HS-27A (cell line): ENCODE measurements around the gene MRPS9.

Source experiments
- DNase-seq: peaks from one replicate; pipeline ENCODE4 v3.0.0-alpha.2; 2012; ENCODE audit warnings: low read depth, missing footprints

MRPS9 gene

DNA sequence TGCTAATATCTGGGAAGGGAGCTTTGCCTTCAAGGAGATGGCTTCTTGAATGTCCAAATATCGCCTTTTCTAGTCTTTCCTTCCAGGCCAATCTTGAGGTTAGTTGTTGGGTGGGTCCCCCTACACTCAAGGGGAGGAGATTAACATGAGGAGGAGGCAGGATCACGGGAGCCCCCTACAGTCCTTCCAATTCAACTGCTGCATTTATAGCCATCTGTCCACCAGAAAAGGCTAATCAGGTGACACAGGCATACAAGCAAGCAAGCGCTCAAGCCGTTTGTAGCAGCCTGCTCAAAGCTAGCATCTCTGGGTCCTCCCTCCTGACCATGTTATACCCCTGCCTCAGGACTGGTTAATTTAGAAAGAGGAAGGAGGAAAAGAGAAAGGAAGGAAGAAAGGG lies 87.6 kb downstream of the MRPS9 start:
- DNase-seq, result no peak

- DNase-seq, result no peak
These were observed 88.1 kb downstream of the MRPS9 start for GRCh38 chr2:105125920-105126319.

DNA sequence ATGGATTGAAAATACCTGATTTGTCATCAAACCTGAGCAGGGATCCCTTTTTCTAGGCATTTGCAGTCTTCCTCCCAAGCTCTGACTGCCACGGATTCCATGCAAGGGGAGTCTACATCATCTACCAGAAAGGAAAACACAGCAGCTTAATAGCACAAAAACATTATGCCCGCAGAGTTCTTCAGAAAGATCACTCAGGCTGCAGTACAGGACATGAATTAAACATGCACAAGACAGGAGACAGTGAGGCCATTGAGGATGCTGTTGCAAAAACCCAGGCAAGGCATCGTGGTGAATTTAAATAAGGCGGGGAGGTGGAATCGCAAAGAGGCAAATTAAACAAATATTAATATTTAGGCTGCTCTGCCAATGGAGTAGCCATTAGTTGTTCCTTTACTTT lies 88.5 kb downstream of the MRPS9 start:
- DNase-seq, result no peak

- DNase-seq, result no peak
These were observed 89.5 kb downstream of the MRPS9 start for GRCh38 chr2:105127289-105127915.

DNA sequence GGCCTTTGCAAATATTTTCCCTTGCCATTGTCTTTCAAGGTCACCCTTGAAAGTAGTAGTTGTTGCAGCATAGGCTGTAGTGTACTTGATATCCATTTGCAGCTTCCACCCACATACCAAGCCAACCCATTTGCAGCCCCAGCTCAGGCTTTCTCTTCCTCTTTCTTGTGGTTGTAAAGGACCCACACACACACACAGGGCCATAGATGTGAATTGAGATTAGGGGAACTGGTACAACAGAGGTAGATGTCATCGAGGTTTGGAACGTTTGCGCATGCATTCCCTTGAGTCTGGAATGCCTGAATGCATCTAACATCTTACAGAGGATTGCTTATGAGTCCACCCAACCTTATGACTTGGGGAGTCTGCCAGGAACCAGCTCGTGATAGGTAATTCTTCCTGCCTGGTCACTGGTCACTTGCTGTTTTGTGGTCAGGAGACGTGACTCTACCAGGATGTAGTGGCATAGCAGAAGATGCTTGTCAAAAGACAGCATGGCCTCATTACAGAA lies 91.9 kb downstream of the MRPS9 start:
- DNase-seq, result no peak

GRCh38 chr2:105130546-105130945 lies 92.7 kb downstream of the MRPS9 start:
- no peak for DNase-seq

DNA sequence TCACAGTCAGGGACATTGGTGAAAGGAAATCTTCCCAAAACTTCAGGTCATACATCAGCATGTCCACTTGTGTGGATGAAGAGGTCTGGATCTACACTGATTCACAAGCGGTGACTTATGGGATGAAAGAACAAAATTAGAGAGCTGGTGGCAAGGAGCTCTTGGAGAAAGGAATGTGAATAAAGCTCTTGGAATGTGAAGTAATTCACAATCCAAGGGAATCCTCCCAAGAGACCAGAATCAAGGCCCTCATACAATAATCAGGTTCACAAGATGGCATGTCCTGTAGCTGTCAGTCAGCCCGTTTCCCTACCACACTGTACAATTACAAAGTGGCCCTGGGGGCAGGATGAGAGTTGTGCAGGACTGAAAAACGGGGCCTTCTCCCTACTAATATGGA lies 96.2 kb downstream of the MRPS9 start:
- DNase-seq, result no peak

DNA sequence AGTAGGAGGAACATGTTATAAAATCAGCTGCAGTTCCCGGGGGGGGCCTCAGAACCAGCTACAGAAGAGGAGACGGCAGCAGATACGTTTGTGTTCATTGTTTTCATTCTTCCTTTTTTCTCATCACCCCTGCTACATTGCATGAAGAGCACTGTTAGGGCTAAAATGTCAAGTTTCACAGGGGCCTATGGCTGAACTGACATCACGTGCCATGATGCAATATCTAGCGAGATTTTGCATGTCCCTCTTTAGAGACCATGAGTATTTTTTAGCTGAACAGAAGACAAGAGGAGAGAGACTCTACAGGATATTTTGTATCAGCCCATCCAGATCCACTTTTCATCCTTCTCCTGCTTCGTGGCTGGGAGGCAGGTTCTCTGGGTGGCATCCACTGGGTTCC lies 97.6 kb downstream of the MRPS9 start:
- no peak for DNase-seq

- DNase-seq, result no peak
These were observed 98.5 kb downstream of the MRPS9 start for GRCh38 chr2:105136394-105136793.

GRCh38 chr2:105138643-105139042 lies 100.8 kb downstream of the MRPS9 start:
- no peak for DNase-seq

GRCh38 chr2:105139556-105140239 lies 101.8 kb downstream of the MRPS9 start:
- no peak for DNase-seq

- DNase-seq, result no peak
These were observed 102.3 kb downstream of the MRPS9 start for GRCh38 chr2:105140240-105140568.

DNA sequence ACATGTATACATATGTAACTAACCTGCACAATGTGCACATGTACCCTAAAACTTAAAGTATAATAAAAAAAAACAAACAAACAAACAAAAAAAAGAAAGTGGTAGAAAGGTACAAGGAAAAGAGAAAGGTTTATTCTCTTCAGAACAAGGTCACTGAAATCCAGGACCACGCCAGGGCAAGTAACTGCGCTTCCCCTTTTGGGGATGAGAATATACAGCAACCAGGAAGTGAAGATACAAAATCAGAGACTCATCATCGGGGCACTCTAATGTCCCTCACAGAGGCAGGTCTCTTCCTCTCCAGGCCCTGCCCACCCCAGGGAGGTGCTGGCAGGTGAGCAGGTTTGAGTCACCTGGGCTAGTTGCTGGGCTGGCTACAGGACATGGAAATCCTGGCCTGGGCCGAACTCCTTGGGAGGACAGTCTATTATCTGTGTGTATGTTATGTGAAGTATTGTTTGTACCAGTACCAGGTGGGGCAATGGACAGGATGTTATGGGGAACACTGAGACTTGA lies 103.3 kb downstream of the MRPS9 start:
- no peak for DNase-seq

- DNase-seq, result no peak
These were observed 104.4 kb downstream of the MRPS9 start for GRCh38 chr2:105142239-105142638.

DNA sequence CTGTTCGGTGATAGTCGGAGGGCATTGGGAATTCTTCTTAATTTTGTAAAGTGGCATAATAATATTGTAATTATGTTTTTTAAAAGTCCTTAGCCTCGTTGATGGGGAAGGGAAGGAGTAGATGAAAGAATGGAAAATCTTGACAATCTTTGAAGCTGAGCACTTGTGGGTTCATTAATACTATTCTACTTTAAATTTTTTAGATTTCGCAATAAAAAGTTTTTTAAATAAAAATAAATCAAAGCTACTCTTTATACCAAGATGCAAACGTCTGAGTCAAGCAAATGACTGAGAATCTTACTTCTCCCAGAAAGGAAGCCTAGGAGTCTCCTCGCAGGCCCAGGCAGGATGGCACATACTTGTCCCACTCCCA lies 105.2 kb downstream of the MRPS9 start:
- no peak for DNase-seq

DNA sequence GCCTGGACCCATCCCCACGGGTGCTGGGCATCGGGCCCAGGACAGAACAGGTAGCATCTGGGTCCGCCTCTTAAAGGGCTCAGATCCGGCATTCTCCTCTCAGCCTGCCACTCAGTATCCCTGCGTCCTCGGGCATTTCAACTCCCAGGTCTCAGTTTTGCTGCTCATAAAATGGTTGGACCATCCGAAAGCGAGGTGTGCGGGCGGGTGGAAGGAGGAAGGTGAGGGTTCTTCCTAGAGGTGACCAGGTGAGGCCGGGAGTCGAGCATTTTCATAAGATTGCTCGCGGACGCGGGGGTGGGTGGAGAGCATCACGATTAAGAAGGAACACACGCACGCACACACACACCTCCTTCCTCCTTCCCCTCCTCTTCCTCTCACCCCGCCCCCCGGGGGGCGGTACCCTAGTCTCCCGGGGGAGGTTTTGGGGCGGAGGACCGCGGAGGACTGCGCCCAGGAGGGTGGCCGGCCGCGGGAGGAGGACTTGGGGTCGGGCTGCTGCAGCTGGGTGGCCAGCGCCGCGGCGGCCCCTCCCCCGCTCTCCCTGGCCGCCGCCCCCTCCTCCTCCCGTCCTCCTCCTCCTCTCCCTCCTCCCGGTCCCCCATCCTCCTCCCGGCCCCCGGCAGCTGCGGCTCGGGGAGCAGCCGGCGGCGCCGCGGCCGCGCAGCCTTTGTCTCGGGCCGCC lies 105.7 kb downstream of the MRPS9 start:
- DNase-seq, result no peak

DNA sequence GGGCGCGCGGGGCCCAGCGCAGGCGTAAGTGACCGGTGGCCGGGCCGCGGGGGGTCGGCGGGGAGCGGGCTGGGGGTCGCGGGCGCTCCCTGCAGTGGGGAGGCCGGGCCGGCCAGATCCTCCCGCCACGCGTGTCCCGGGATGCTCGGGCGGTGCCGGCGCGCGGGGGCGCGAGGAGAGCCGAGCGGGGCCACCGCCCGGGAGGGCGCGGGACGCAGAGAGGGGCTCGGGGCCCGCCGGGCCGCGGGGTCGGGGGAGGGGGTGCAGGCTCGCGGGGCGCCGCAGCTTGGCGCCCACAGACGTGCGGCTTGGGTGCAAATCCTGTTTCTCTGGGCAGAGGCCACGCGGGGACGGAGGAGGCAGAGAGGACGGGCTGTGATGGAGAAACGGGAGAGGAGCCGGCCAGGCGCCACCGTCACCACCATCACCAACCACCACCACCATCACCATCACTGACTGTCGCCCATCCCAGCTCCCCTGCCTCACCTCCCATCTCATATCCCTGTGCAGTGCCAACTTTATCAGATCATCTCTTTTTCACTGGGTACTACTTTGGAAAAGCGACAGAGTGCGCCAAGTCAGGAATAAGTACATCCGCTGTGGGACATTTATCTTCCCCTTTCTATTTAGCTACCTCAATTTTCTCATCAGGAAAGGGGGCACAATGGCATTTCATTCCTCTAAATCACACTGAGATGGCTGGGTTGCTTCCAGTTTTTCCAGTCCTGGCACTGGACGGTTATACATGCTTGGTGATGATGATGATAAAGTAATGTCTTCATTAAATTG lies 106.5 kb downstream of the MRPS9 start:
- no peak for DNase-seq

- no peak for DNase-seq
These were observed 107.1 kb downstream of the MRPS9 start for GRCh38 chr2:105144941-105145300.

DNA sequence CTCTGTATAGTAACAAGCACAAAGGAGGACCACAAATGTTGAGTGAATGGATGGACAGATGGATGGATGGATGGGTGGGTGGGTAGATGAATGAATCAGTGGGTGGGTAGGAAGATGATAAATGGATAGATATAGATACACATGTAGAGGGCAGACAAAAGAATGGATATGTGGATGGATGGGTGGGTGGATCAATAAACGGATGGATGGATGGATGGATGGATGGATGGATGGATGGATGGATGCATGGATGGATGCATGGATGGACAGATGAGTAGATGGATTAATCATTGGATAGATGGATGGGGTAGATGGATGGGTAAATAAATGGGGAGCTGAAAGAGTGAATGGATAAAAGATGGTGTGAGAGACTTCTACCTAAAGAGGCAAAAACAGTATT lies 111.4 kb downstream of the MRPS9 start:
- no peak for DNase-seq
